ENCODE measurements around the gene CXXC1. TPM values are rescaled to one million over a fixed set of nuclear protein-coding genes. Genes with fewer than 3 reads are reported as not detected.

Gene CXXC1
- total and polyA plus RNA-seq, 2 of the 13 experiments (the other 11 are each of a cell fraction or from before 2014, with no cell fraction given): 32.9 to 39.0 TPM

GRCh38 chr18:50281295-50281971 lies 6.1 kb downstream of the CXXC1 start, which contains the start of gene MBD1 (continued):
- peak; percentile 72 for TF ChIP-seq ZBTB40 (IDR thresholded peaks at IDR 0.05)
- TF ChIP-seq ZBTB40 (CRISPR knock-in tag; IDR thresholded peaks at IDR 0.05): no peak; the same call in 1 of the 2 replicates
- no peak for TF ChIP-seq ZNF816 (CRISPR knock-in tag; IDR thresholded peaks at IDR 0.05; ENCODE audit: borderline replicate concordance)
- peak; percentile 77; the same call in 1 of the 2 replicates for TF ChIP-seq CREBL2 (CRISPR knock-in tag; IDR thresholded peaks at IDR 0.05; ENCODE audit: borderline replicate concordance)
- peak; percentile 41 for TF ChIP-seq ZNF777 (CRISPR knock-in tag; IDR thresholded peaks at IDR 0.05)
- peak; percentile 85 for TF ChIP-seq ZNF430 (CRISPR knock-in tag; IDR thresholded peaks at IDR 0.05)
- TF ChIP-seq ZNF124 (CRISPR knock-in tag; IDR thresholded peaks at IDR 0.05): 0 out of 2 replicates have a peak, but pooled peaks have one; percentile 19
- no peak for TF ChIP-seq ZBTB2 (CRISPR knock-in tag; IDR thresholded peaks at IDR 0.05; ENCODE audit: low read depth)
- no peak for TF ChIP-seq SOX6 (IDR thresholded peaks at IDR 0.05)
- TF ChIP-seq SOX6 (CRISPR knock-in tag; IDR thresholded peaks at IDR 0.05): peak; percentile 49
- TF ChIP-seq, protein P1, sequence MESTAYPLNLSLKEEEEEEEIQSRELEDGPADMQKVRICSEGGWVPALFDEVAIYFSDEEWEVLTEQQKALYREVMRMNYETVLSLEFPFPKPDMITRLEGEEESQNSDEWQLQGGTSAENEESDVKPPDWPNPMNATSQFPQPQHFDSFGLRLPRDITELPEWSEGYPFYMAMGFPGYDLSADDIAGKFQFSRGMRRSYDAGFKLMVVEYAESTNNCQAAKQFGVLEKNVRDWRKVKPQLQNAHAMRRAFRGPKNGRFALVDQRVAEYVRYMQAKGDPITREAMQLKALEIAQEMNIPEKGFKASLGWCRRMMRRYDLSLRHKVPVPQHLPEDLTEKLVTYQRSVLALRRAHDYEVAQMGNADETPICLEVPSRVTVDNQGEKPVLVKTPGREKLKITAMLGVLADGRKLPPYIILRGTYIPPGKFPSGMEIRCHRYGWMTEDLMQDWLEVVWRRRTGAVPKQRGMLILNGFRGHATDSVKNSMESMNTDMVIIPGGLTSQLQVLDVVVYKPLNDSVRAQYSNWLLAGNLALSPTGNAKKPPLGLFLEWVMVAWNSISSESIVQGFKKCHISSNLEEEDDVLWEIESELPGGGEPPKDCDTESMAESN (CRISPR knock-in tag; conservative IDR thresholded peaks at IDR 0.05): peak; percentile 57; the same call in 1 of the 2 replicates
- TF ChIP-seq POLR2AphosphoS5 (IDR thresholded peaks at IDR 0.05; ENCODE audit: low read depth, low read length): peak; percentile 87
- peak; percentile 53; the same call in 1 of the 2 replicates for TF ChIP-seq ZSCAN9 (CRISPR knock-in tag; IDR thresholded peaks at IDR 0.05; ENCODE audit: borderline replicate concordance)
- TF ChIP-seq ZNF552 (CRISPR knock-in tag; IDR thresholded peaks at IDR 0.05; ENCODE audit: borderline replicate concordance): peak; percentile 81; the same call in 1 of the 2 replicates
- 0 out of 2 replicates have a peak, but pooled peaks have one; percentile 10 for TF ChIP-seq ZNF720 (CRISPR knock-in tag; IDR thresholded peaks at IDR 0.05)
- TF ChIP-seq FOXA1 (IDR thresholded peaks at IDR 0.05): no peak
- 0 out of 2 replicates have a peak, but pooled peaks have one; percentile 20 for TF ChIP-seq FOXA1 (CRISPR knock-in tag; IDR thresholded peaks at IDR 0.05)
